GM15510 (cell line): ENCODE data around the gene MAST3.

ENCODE experiments used
- POLR2A ChIP-seq: IDR thresholded peaks from 3 replicates; pipeline ENCODE4 v1.6.1; 2011; ENCODE audit warnings: borderline replicate concordance; ENCODE audit not compliant: insufficient read length; ENCODE audit errors: extremely low read depth

The MAST3 gene

GRCh38 chr19:18137657-18138339, 40.2 kb downstream of the MAST3 start:
- no peak for TF ChIP-seq POLR2A

GRCh38 chr19:18140473-18140872, 42.9 kb downstream of the MAST3 start:
- no peak for TF ChIP-seq POLR2A

- TF ChIP-seq POLR2A = no peak
These were observed 43.5 kb downstream of the MAST3 start for GRCh38 chr19:18141031-18141430.

GRCh38 chr19:18143902-18144301, 46.3 kb downstream of the MAST3 start:
- no peak for TF ChIP-seq POLR2A

GRCh38 chr19:18144361-18144760, 46.8 kb downstream of the MAST3 start:
- TF ChIP-seq POLR2A = no peak

- TF ChIP-seq POLR2A = no peak
These were observed 47.3 kb downstream of the MAST3 start for GRCh38 chr19:18144906-18145305.

GRCh38 chr19:18145391-18145999, 47.9 kb downstream of the MAST3 start:
- no peak for TF ChIP-seq POLR2A

GRCh38 chr19:18147396-18147795, 49.8 kb downstream of the MAST3 start:
- TF ChIP-seq POLR2A = no peak

GRCh38 chr19:18149596-18149975, 52.0 kb downstream of the MAST3 start:
- TF ChIP-seq POLR2A = no peak

- TF ChIP-seq POLR2A = no peak
These were observed 53.4 kb downstream of the MAST3 start for GRCh38 chr19:18150776-18151624.

- peak; percentile 53 for TF ChIP-seq POLR2A
These were observed 54.9 kb downstream of the MAST3 start for GRCh38 chr19:18152442-18152816.

- TF ChIP-seq POLR2A = peak; percentile 55
These were observed 55.4 kb downstream of the MAST3 start, which contains the start of gene PIK3R2 for GRCh38 chr19:18152817-18153555. Gene PIK3R2, plus strand, starts transcription at chr19:18153163. Its CDS starts 2,717 bp downstream, at chr19:18155880.

GRCh38 chr19:18153556-18154134, 56.1 kb downstream of the MAST3 start:
- no peak for TF ChIP-seq POLR2A
